GM19025 (cell line): Measurements from ENCODE around the gene KIAA0232.
A peak's percentile ranks its signal among the peaks of the same experiment; 100 is the strongest.
"Not testable (repeated sequence)": the region's sequence is repeated elsewhere in the genome, so short reads cannot be mapped to it uniquely, and the experiment has no call there.

Experiments used
- ATAC-seq: cut with Tn5 transposase; IDR thresholded peaks from one replicate; pipeline ENCODE4 v1.9.1; 2021; ENCODE audit warnings: mild to moderate bottlenecking, low read depth, moderate library complexity; ENCODE audit not compliant: unreplicated experiment

Gene KIAA0232

DNA sequence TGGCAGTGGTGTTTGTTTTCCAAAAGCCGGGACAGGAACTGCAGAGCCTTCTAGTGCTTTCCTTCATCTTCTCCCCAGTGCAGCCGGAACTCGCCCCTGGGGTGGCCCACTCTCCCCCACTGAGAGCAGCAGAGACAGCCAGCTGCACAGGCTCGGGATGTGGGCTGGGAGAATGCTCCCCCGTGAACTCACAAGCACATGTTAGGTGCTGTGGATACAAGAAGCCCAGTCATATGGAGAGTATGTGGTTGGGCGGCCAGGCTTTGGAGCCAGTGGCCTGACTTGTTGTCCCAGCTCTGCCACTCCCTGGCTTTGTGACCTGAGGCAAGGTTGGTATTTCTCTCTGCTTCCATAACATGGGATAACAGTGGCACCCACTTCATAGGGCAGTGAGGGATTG is 9.4 kb upstream of the KIAA0232 start:
- no peak for ATAC-seq

DNA sequence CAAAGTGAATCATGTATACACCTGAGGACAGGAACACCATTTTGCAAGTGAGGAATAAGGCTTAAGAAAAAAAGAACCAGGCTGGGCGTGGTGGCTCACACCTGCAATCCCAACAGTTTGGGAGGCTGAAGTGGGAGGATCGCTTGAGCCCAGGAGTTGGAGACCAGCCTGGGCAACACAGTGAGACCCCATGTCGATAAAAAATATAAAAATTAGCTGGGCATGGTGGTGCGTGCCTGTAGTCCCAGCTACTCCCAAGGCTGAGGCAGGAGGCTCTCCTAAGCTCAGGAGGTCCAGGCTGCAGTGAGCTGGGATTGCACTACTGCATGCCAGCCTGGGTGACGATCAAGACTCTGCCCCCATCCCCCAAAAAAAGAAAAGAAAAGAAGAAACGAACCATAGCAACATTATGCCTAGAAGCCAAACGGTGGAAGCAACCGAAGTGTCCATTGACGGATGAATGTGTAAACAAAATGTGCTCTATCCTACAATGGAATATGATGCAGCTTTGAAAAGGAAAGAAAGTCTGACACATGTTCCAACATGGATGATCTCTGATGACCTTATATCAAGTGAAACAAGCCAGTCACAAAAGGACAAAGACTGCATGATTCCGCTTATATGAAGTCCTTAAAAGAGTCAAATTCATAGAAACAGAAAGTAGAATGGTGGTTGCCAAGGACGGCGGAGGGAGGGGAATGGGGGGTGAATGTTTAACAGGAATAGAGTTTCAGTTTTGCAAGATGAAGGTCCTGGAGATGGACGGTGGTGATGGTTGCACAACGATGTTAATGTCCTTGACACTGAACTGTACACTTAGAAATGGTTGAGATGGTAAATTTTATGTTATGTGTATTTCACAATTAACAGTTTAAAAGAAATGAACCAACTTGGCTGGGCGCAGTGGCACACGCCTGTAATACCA is 8.6 kb upstream of the KIAA0232 start:
- no peak for ATAC-seq

DNA sequence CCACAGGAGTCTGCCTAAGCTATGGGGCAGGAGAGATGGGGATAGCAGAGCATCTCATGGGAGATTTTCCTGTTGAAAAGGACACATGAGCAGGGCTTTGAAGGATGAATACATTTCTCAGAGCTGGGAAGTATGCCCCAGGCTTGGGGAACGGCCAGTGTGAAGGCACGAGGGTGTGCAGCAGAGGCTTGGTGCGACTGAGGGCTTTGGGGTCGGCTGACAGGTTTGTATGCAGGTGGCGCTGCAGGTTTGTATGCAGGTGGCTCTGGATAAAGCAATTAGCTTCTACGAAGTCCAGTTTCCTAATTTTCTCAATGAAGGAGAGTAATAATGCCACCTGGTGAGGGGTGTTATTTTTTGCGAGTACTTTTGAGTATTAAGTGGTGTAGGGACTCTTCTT is 6.8 kb upstream of the KIAA0232 start:
- no peak for ATAC-seq

GRCh38 chr4:6776920-6777635 is 5.4 kb upstream of the KIAA0232 start:
- no peak for ATAC-seq

GRCh38 chr4:6777636-6778281 is 4.8 kb upstream of the KIAA0232 start:
- ATAC-seq: no peak

GRCh38 chr4:6778435-6778834 is 4.1 kb upstream of the KIAA0232 start:
- no peak for ATAC-seq

DNA sequence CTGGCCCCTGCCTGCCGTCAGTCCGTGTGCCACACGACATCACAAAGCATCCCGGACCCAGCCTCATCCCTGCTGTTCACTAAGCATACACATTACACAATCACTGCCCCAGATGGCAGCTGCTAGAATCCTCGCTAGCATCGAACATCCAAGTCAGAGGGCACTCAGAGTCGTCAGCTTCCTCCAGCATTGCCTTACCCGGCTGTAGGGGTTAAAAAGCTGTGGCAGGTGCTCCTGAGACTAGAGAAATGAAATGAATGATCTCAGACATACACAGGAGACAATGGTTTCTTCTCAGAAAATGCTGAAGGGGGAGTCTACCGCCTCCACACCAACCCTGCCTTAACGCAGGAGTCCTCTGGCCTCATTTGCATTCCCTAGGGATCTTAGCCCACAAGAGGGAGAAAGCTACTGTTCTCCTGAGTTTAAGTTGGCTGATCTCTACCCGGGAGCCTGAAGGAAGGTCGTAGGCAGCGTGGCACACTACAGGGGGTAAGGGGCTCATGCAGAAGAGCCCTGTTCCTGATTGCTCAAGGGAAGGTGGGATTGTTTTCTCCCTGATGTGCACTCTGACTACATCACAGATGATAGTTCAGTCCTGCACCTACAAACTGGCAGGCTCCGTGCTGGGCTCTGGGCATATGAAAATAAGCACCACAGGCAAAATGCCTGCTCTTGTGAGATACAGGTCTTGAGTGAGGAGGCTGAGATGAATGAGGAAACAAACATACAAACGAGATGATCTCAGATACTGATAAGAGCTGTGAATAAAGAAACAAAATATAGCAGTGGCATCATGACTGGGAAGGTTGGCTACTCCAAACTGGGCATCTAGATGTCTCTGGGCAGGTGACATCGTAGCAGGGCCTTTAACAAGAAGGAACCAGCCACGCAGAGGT is 2.6 kb upstream of the KIAA0232 start:
- ATAC-seq: no peak

DNA sequence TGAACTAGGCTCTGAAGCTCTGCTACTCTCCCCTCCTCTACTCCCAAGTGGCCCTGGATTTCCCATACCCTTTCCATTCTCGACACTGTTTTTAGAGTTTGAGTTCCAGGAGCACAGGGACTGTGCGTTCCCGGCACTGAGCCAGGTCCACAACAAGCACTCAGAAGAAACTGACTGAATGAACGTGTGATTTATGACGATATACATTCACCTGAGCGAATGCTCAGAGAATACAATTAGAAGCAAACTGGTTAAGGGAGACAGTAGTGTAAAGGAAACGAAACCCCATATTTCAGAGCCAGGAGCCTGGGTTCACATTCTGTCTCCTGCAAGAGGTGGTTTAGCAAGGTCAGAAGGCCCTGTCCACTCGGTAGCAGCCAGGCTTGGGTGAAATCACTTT is 1.4 kb upstream of the KIAA0232 start:
- no peak for ATAC-seq

DNA sequence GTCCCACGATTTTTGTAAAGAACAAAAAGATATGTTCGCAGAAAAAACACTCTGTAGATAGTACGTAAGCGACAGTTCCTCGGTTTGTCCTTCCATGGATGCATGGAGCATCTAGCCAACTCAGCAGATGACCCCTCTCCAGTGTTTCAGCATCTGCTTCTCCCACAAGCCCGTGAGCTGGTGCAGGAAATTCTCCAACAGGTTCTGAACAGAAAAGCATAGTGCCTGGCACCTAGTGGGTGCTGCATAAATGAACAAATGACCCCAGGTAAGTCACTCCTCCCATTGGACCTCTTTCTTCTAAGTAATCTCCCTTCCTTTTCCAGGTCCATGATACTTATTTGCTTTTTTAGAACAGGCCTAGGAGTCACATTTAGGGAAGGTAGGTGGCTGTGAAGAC is 966 bp upstream of the KIAA0232 start:
- no peak for ATAC-seq

DNA sequence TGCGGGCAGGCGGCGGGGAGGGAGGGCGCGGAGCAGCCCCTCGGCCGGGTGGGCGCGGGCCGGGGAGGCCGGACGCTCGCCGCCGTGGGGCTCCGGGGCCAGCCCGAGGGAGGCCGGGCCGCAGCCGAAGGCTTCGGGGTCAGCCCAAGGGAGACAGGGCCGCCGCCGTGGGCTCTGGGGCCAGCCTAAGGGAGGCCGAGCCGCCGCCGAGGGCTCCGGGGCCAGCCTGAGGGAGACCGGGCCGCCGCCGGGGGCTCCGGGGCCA is 251 bp downstream of the KIAA0232 start:
- no peak for ATAC-seq

DNA sequence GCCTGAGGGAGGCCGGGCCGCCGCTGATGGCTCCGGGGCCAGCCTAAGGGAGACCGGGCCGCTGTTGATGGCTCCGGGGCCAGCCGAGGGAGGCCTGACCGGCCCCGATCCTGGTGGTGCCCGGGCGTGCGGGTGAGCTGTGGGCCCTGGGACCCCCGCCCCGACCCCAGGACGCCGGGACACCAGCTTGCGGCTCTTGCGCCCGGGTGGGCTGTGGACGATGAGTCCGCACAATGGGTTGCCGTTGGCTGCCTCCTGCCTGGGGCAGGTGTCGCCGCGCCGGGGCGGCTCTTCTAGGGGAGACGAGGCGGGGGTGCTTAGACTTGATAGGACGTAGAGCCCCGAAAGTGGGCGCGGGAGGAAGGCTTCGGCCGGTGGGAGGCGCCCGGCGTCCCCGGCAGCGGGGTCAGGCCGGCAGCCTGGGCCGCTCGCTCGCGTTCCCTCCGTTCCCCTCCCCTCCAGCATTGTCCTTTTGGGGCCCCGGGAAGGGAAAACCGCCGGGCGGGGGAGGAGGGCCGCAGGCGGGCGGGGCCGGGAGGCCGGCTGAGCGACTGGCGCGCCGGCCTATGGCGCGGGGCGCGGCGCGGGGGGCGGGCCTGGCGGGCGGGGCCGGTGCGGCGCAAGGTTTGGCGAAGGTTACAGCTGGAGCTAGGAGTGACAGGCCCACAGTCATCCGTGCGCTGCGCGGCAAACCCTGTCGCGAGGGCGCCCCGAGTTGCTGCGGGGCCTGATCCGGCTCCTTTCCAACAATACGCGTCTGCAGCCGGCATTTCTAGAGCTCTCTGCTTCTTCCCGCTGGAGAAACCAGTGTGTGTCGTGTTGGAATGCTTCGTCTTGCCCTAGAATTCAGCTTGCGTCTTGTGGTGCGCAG is 819 bp downstream of the KIAA0232 start:
- ATAC-seq: peak; percentile 62

DNA sequence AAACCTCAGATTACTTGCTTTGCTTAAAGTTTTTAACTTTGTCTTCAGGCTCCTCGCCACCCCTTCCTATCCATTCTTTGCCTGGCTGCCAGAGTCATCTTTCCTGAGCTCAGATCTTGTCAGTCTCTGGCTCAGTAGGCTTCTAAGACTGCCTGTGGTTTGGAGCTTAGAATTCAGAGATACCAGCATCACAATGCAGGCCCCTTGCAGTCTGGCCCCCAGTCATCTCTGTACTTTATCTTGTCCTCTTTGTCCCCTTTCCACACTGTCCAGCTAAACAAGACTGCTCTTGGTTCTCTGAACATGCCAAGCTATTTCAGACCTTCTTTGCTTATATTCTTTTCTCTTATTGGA is 3.0 kb downstream of the KIAA0232 start:
- no peak for ATAC-seq

DNA sequence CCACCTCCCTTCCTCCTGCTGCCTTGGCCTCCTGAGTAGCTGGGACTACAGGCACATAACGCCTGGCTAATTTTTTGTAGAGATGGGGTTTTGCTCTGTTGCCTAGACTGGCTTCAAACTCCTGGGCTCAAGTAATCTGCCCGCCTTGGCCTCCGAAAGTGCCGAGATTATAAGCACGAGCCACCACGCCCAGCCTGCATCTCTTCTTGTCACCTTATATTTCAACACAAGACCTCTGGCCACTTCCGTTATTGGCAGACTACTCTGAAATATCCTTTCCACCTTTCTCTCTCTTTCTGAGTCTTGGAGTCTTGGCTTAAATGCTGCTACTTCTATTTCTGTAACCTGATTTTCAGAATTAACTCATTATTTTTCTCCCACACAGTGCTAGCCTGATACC is 5.6 kb downstream of the KIAA0232 start:
- ATAC-seq: no peak

DNA sequence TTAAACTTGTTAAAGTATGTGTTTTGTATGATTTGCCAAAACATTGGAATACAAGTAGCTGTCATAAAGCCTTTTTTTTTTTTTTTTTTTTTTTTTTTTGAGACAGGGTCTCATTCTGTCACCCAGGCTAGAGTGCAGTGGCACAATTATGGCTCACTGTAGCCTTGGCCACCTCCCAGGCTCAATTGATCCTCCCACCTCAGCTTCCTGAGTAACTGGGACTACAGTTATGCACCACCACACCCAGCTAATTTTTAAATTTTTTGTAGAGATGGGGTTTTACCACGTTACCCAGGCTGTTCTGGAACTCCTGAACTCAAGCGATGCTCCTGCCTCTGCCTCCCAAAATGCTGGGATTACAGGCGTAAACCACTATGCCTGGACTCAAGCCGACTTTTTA is 8.7 kb downstream of the KIAA0232 start:
- ATAC-seq: not testable (repeated sequence)

DNA sequence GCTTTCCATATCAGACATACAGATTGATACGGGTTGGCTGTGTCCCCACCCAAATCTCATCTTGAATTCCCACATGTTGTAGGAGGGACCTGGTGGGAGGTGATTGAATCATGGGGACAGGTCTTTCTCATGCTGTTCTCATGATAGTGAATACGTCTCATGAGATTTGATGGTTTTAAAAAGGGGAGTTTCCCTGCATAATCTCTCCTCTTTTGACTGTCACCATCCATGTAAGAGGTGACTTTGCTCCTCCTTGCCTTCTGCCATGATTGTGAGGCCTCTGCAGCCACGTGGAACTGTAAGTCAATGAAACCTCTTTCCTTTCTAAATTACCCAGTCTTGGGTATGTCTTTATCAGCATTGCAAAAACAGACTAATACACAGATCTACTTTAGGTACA is 9.3 kb downstream of the KIAA0232 start:
- not testable (repeated sequence) for ATAC-seq

DNA sequence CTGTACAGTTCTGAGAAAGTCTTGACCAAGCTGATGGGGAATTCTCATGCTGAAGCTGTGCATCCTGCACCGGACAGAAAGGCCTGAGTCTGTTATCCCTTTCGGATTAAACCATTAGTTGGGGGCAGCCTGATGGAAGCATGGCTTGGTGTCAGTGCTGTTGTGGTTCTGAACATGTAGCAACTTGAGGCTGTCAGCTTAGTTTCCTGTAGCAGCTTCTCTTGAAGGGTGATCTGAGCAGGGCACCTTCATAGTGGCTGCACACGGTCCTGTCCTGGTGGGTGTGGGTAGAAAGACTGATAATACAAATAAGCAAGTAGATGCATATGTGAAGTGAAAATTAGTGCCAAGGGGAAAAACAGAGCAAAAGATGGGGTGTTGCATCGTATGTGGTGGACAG is 11.7 kb downstream of the KIAA0232 start:
- no peak for ATAC-seq

DNA sequence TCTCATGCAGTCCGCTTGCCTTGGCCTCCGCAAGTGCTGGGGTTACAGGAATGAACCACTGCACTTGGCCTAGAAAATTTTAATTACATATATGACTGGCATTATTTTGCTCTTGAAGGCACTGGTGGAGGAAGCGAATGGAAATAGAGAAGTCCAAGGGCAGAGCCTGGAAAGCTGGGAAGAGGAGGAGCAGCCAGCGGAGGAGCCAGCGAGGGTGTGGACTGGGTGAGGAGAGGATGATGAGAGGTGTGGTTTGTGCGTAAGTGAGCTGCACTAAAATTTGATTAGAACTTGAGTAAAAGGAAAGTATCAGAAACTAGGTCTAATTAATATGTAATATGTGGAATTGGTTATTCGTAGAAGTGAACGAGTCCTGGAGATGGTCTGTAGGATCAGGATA is 13.3 kb downstream of the KIAA0232 start:
- ATAC-seq: no peak

- not testable (repeated sequence) for ATAC-seq
Measured at GRCh38 chr4:6797368-6797767, 14.8 kb downstream of the KIAA0232 start.

DNA sequence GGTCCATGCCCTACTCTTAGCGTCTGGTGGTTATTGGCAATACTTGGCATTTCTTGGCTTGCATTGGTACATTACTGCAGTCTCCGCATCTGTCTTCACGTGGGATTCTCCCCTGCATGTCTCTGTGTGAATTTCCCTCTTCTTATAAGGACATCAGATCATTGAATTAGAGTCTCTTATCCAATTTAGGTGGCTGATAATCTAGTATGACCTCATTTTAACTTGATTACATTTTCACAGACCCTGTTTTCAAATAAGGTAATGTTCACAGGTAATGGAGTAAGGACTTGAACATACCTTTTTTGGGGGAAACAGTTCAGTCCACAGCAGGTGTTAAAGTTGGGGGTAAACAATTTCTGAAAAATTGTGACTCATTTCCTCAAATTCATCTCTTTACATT is 16.6 kb downstream of the KIAA0232 start:
- no peak for ATAC-seq

- no peak for ATAC-seq
Measured at GRCh38 chr4:6802025-6802424, 19.5 kb downstream of the KIAA0232 start.
